ENCODE measurements around the gene KRTAP10-12. TPM values are rescaled to one million over a fixed set of nuclear protein-coding genes. Genes with fewer than 3 reads are reported as not detected.

KRTAP10-12 gene
- total RNA-seq, 1 donor from 2014 or later = not detected

DNA sequence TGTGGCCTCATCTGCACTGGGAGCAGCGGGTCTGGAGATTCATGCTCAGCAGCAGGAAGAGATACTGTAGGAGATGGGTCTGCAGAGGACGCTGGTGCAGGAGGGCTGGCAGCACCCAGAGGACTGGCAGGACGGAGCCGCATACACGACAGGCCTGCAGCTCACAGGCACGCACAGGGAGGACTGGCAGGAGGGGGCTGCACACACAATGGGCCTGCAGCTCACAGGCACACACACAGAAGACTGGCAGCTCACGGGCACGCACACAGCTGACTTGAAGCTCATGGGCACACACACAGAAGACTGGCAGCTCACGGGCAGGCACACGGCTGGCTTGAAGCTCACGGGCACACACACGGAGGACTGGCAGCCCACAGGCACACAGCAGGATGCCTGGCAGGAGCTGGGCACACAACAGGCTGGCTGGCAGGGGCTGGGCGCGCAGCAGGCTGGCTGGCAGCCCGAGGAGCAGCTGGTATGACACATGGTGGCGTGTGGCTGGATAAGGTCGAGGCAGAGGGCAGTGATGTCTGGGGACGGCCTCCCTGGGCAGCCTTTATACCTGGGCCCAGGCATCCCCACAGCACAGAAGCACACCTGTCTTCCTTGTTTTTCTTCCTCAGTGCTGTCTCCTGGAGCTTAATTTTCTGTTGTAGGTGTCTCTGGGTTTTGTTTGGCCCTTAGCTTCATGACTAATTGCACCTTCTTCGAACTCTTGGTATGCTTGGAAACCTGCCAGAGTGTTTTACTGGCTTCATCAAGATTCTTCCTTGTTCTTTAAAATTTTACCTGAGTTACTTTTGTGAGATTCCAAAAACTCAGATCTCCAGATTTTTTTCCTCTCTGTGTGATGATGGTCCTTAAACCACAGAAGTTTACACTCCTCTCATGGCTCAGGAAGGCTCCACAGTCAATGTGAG is 30.3 kb upstream of the KRTAP10-12 start, which contains the start of gene KRTAP12-2:
KRTAP12-2 (minus strand) TSS at position 527 of the 920 bp plus-strand sequence; CDS start at position 486, 41 bp downstream.
- Histone ChIP-seq H3K27me3 (no peaks in the 10 kb centered on the region), H3K79me2 (ENCODE audit: low read depth) (no peaks in the 10 kb centered on the region), H3K9ac (no peak within 1 kb of the TSS), H3F3A (ENCODE audit: low read depth) (no peaks in the 10 kb centered on the region), H3K4me3 (no peak within 1 kb of the TSS), H2AFZ (replicated peaks) (no peak within 1 kb of the TSS), H4K20me1 (ENCODE audit: low read depth) (no peaks in the 10 kb centered on the region), H3K4me2 (no peak within 1 kb of the TSS), H3K9me3 (ENCODE audit: low read depth) (peaks cover 6% of the 10 kb centered on the region), H3K27ac (no peak within 1 kb of the TSS), H3K36me3 (no peaks in the 10 kb centered on the region), H3K4me1 (no peaks in the 10 kb centered on the region)
- Mint-ChIP-seq H3K9me3 (peaks cover 38% of the 10 kb centered on the region), H3K4me3 (no peak within 1 kb of the TSS), H3K27ac (no peak within 1 kb of the TSS), H3K4me1 (no peaks in the 10 kb centered on the region), H3K36me3 (no peaks in the 10 kb centered on the region), H3K27me3 (ENCODE audit: insufficient read depth, low read depth) (peaks cover 7% of the 10 kb centered on the region)
- TF ChIP-seq CTCF (IDR thresholded peaks at IDR 0.05) = no peak
- no peak for TF ChIP-seq EZH2phosphoT487 (IDR thresholded peaks at IDR 0.05)
- no peak for DNase-seq (ENCODE audit: low spot score)

GRCh38 chr21:44667612-44668011 is 29.4 kb upstream of the KRTAP10-12 start:
- H3K9me3 ChIP-seq (ENCODE audit: low read depth) = peaks cover 6% of the 10 kb centered on the region
- DNase-seq (ENCODE audit: low spot score) = no peak
- H2AFZ ChIP-seq (replicated peaks) = no peak overlapping the region
- H3K4me2 ChIP-seq = no peak overlapping the region
- no peaks in the 10 kb centered on the region for H3F3A ChIP-seq (ENCODE audit: low read depth)
- H3K9ac ChIP-seq = no peak overlapping the region
- peaks cover 42% of the 10 kb centered on the region for H3K9me3 Mint-ChIP-seq
- no peak overlapping the region for H3K27ac ChIP-seq
- H4K20me1 ChIP-seq (ENCODE audit: low read depth) = no peaks in the 10 kb centered on the region
- no peak overlapping the region for H3K27ac Mint-ChIP-seq
- H3K36me3 ChIP-seq = no peaks in the 10 kb centered on the region
- TF ChIP-seq EZH2 (IDR thresholded peaks at IDR 0.05) (no peak), EZH2phosphoT487 (IDR thresholded peaks at IDR 0.05) (no peak), CTCF (IDR thresholded peaks at IDR 0.05) (no peak)
- peaks cover 7% of the 10 kb centered on the region for H3K27me3 Mint-ChIP-seq (ENCODE audit: insufficient read depth, low read depth)
- H3K4me1 Mint-ChIP-seq = no peaks in the 10 kb centered on the region
- H3K4me3 ChIP-seq = no peak overlapping the region
- H3K36me3 Mint-ChIP-seq = no peaks in the 10 kb centered on the region
- no peaks in the 10 kb centered on the region for H3K79me2 ChIP-seq (ENCODE audit: low read depth)
- no peak overlapping the region for H3K4me3 Mint-ChIP-seq
- no peaks in the 10 kb centered on the region for H3K27me3 ChIP-seq
- no peaks in the 10 kb centered on the region for H3K4me1 ChIP-seq

- H3K79me2 ChIP-seq (ENCODE audit: low read depth) = no peaks in the 10 kb centered on the region
- no peaks in the 10 kb centered on the region for H4K20me1 ChIP-seq (ENCODE audit: low read depth)
- H3K4me3 ChIP-seq = no peak overlapping the region
- H3K27me3 ChIP-seq = no peaks in the 10 kb centered on the region
- H3K9ac ChIP-seq = no peak overlapping the region
- H3K9me3 Mint-ChIP-seq = peaks cover 52% of the 10 kb centered on the region
- H3K36me3 ChIP-seq = no peaks in the 10 kb centered on the region
- H3K27ac Mint-ChIP-seq = no peak overlapping the region
- H3K4me1 Mint-ChIP-seq = no peaks in the 10 kb centered on the region
- H3K4me3 Mint-ChIP-seq = no peak overlapping the region
- no peak for TF ChIP-seq EZH2 (IDR thresholded peaks at IDR 0.05)
- TF ChIP-seq CTCF (IDR thresholded peaks at IDR 0.05) = no peak
- TF ChIP-seq EZH2phosphoT487 (IDR thresholded peaks at IDR 0.05) = no peak
- H3K36me3 Mint-ChIP-seq = peaks cover 2% of the 10 kb centered on the region
- H3K9me3 ChIP-seq (ENCODE audit: low read depth) = peaks cover 6% of the 10 kb centered on the region
- no peak for DNase-seq (ENCODE audit: low spot score)
- no peaks in the 10 kb centered on the region for H3K4me1 ChIP-seq
- no peak overlapping the region for H3K4me2 ChIP-seq
- peaks cover 11% of the 10 kb centered on the region for H3K27me3 Mint-ChIP-seq (ENCODE audit: insufficient read depth, low read depth)
- no peaks in the 10 kb centered on the region for H3F3A ChIP-seq (ENCODE audit: low read depth)
- H3K27ac ChIP-seq = no peak overlapping the region
- no peak overlapping the region for H2AFZ ChIP-seq (replicated peaks)
Observed at GRCh38 chr21:44670642-44671432, 26.1 kb upstream of the KRTAP10-12 start.

Measured in neural progenitor cell (in vitro differentiated cells).